ENCODE data around the gene RBM17. TPM values are rescaled to one million over a fixed set of nuclear protein-coding genes. Genes with fewer than 3 reads are reported as not detected.

The RBM17 gene
- total RNA-seq, 1 donor from 2014 or later = 90.8 TPM

GRCh38 chr10:6089334-6090219, 743 bp downstream of the RBM17 start:
- Histone ChIP-seq H3K27me3 (ENCODE audit: low read depth) (no peaks in the 10 kb centered on the region), H3K9me3 (no peaks in the 10 kb centered on the region), H3K36me3 (no peaks in the 10 kb centered on the region), H3K27ac (peak overlapping the region; percentile 87), H3K4me3 (peak overlapping the region; percentile 93), H3K4me1 (peaks cover 72% of the 10 kb centered on the region)
- intact Hi-C loops (cut with DNase I) = no loop called here
- no peak for TF ChIP-seq CTCF (IDR thresholded peaks at IDR 0.05)
- DNase-seq (no peak), ATAC-seq (peak; percentile 4 to 39)

- H3K4me1 ChIP-seq = peaks cover 83% of the 10 kb centered on the region
- intact Hi-C loops (cut with DNase I) = no loop called here
Measured at GRCh38 chr10:6091630-6092029, 2.8 kb downstream of the RBM17 start.

GRCh38 chr10:6092731-6093130, 3.9 kb downstream of the RBM17 start:
- Histone ChIP-seq H3K36me3 (peaks cover 11% of the 10 kb centered on the region), H3K4me3 (no peak overlapping the region), H3K4me1 (peaks cover 77% of the 10 kb centered on the region), H3K9me3 (no peaks in the 10 kb centered on the region), H3K27me3 (ENCODE audit: low read depth) (no peaks in the 10 kb centered on the region), H3K27ac (no peak overlapping the region)
- TF ChIP-seq CTCF (IDR thresholded peaks at IDR 0.05) = no peak
- intact Hi-C loops (cut with DNase I) = no loop called here
- DNase-seq = no peak
- no peak for ATAC-seq

More at GRCh38 chr10:6091630-6092029, 2.8 kb downstream of the RBM17 start:
- DNase-seq = no peak
- Histone ChIP-seq H3K36me3 (no peaks in the 10 kb centered on the region), H3K9me3 (no peaks in the 10 kb centered on the region), H3K27ac (no peak overlapping the region), H3K4me3 (no peak overlapping the region), H3K27me3 (ENCODE audit: low read depth) (no peaks in the 10 kb centered on the region)
- TF ChIP-seq CTCF (IDR thresholded peaks at IDR 0.05) = no peak
- ATAC-seq = no peak

GRCh38 chr10:6095810-6096570, 7.2 kb downstream of the RBM17 start:
- ATAC-seq = no peak
- H3K4me1 ChIP-seq = peaks cover 58% of the 10 kb centered on the region
- no peaks in the 10 kb centered on the region for H3K27me3 ChIP-seq (ENCODE audit: low read depth)
- no peak overlapping the region for H3K27ac ChIP-seq
- no peak for DNase-seq
- intact Hi-C loops (cut with DNase I) = no loop called here
- TF ChIP-seq CTCF (IDR thresholded peaks at IDR 0.05) = no peak
- H3K9me3 ChIP-seq = no peaks in the 10 kb centered on the region
- no peak overlapping the region for H3K4me3 ChIP-seq
- peaks cover 43% of the 10 kb centered on the region for H3K36me3 ChIP-seq

- intact Hi-C loops (cut with DNase I) = no loop called here
- DNase-seq = no peak
- no peak for ATAC-seq
- H3K9me3 ChIP-seq = no peaks in the 10 kb centered on the region
- H3K27ac ChIP-seq = no peak overlapping the region
- peaks cover 54% of the 10 kb centered on the region for H3K36me3 ChIP-seq
- H3K4me1 ChIP-seq = peaks cover 47% of the 10 kb centered on the region
- H3K4me3 ChIP-seq = no peak overlapping the region
- TF ChIP-seq CTCF (IDR thresholded peaks at IDR 0.05) = no peak
- H3K27me3 ChIP-seq (ENCODE audit: low read depth) = no peaks in the 10 kb centered on the region
Measured at GRCh38 chr10:6097063-6097462, 8.2 kb downstream of the RBM17 start.
